SK-N-SH treated with all-trans-retinoic acid at 6 μM for 48 hours (cell line): ENCODE results near the gene NOL8.

Experiments
- ARNTL ChIP-seq: fragments of 450-650 bp; formaldehyde crosslinking; IDR thresholded peaks from 2 replicates; pipeline ENCODE4 v1.5.0; 2020; ENCODE audit warnings: low read depth, mild to moderate bottlenecking, moderate library complexity, borderline replicate concordance
- CSRNP3 ChIP-seq: fragments of 250-450 bp; sonication (Bioruptor Pico); IDR thresholded peaks from 2 replicates; pipeline ENCODE4 v1.5.1; 2021; ENCODE audit warnings: mild to moderate bottlenecking, moderate library complexity
- PATZ1 ChIP-seq: fragments of 250-450 bp; sonication (Bioruptor Pico); IDR thresholded peaks from 2 replicates; pipeline ENCODE4 v1.8.0; 2020; ENCODE audit warnings: mild to moderate bottlenecking, moderate library complexity, borderline replicate concordance

GRCh38 chr9:92292338-92293074 is 32.6 kb downstream of the NOL8 start:
- TF ChIP-seq ARNTL (CRISPR knock-in tag) (no peak), CSRNP3 (CRISPR knock-in tag) (no peak), PATZ1 (CRISPR knock-in tag) (no peak)
